NK-92 (cell line): ENCODE results near the gene PLCXD1.
"Not testable (repeated sequence)": the region's sequence is repeated elsewhere in the genome, so short reads cannot be mapped to it uniquely, and the experiment has no call there.

Experiments
- DNase-seq: peaks from one replicate; lab custom pipeline; 2025; ENCODE audit not compliant: unreplicated experiment; lab: John Stamatoyannopoulos, UW

Gene PLCXD1, protein sequence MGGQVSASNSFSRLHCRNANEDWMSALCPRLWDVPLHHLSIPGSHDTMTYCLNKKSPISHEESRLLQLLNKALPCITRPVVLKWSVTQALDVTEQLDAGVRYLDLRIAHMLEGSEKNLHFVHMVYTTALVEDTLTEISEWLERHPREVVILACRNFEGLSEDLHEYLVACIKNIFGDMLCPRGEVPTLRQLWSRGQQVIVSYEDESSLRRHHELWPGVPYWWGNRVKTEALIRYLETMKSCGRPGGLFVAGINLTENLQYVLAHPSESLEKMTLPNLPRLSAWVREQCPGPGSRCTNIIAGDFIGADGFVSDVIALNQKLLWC

DNA sequence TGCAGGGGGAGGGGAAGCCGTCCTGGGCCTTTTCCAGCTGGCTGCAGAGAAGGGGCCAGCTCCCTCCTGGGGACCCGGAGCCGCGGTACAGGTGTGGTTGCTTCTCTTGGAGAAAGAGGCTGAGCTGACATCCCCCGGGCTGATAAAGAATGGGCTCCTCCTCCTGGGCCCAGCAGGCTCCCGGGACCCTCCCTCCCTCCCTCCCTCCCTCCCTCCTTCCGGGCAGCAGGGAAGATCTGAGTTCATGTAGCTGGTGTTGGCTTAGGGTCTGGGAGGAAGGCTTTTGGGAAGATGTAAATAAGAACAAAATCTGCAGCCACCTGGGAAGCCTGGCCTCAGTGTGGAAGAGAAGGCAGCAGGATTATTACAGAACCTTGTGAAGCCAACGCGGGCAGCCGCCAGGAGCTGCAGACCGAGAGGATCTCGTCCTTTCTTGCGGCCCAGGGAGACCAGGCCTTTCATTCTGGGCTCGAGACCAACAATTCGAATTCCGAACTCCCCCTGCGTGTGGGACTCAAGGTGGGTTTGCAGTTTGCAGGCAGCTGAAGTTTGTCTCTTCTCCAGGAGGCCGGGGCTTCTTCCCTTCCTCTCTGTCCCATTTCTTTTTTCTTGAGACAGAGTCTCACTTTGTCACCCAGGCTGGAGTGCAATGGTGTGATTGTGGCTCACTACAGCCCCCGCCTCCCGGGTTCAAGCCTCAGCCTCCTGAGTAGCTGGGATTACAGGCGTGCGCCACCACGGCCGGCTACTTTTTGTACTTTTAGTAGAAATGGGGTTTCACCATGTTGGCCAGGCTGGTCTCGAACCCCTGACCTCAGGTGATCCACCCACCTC is at the start of gene PLCXD1:
TSS of gene PLCXD1 (plus strand) at position 216 of the 834 bp plus-strand sequence. CDS start 2,807 bp downstream, outside the sequence.
- DNase-seq, result no peak

DNA sequence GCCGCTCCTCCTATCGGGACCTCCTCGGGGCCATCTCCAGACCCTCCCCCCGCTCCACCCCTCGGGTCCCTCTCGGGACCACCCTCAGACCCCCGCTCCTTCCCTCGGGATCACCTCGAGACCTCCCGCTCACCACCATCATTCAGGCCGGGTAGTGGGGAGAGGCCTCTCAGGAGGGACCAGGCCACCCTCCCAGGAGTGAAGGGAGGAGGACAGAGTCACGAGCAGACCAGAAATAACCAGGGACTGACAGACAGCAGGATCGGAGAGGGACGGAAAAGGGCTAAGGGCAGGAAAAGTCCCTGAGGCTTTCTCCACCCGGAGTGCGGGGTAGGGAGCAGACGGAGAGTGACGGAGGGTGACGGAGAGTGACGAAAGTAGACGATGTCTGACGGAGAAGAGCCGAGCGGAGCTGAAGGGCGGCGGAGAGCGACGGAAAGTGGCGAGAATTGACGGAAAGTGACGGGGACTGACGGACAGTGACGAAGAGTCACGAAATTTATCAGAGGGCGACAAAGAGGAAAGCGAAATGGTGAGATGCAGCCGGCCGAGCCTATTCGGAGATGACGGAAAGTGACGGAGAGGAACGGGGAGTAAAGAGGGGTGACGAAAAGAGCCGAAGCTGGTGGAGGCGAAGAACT is 49.4 kb upstream of the PLCXD1 start:
- DNase-seq, result not testable (repeated sequence)

DNA sequence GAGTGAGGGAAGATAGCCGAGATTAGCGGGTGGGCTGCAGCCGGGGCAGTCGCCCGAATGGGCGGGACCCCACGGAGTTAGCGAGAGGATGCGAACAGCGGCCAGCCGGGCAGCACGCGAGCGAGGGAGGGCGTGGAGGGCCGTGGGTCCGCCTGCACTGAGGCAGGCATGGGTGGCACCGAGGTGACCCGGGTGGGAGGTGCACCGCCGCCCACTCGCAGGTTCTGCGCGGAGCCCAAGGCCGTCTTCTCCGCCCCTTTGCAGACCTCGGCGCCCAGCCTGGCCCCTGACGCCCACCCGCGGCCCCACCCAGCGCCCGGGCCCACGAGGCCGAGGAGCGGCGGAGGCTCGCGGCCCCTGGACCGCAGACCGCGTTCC is 48.9 kb upstream of the PLCXD1 start:
- not testable (repeated sequence) for DNase-seq

DNA sequence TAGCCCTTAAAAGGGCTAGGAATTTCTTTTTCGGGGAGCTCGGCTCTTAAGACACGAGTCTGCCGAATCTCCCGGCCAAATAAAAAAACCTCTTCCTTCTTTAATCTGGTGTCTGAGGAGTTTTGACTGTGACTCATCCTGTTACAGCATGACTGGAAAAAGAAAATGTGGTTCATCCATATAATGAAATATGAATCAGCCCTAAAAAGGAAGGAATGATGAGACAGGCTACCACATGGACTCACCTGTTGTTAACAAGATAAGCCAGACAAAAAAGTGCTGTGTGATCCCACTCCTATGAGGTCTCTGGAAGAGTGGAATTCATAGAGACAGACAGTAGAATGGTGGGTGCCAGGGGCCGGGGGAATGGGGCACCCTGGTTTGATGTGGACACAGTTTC is 45.0 kb upstream of the PLCXD1 start:
- DNase-seq, result not testable (repeated sequence)

DNA sequence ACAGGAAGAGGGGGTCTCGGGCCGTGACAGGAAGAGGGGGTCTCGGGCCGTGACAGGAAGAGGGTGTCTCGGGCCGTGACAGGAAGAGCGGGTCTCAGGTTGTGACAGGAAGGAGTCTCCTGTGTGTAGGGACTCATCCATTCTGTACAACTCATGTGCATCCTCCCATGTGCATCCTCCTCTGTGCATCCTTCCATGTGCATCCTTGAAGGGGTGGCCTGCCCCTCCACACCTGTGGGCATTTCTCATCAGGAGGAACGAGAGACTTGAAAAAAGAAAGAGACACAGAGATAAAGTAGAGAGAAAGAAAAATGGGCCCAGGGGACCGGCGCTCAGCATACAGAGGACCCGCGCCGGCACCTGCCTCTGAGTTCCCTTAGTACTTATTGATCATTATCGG is 30.2 kb upstream of the PLCXD1 start:
- no peak for DNase-seq

DNA sequence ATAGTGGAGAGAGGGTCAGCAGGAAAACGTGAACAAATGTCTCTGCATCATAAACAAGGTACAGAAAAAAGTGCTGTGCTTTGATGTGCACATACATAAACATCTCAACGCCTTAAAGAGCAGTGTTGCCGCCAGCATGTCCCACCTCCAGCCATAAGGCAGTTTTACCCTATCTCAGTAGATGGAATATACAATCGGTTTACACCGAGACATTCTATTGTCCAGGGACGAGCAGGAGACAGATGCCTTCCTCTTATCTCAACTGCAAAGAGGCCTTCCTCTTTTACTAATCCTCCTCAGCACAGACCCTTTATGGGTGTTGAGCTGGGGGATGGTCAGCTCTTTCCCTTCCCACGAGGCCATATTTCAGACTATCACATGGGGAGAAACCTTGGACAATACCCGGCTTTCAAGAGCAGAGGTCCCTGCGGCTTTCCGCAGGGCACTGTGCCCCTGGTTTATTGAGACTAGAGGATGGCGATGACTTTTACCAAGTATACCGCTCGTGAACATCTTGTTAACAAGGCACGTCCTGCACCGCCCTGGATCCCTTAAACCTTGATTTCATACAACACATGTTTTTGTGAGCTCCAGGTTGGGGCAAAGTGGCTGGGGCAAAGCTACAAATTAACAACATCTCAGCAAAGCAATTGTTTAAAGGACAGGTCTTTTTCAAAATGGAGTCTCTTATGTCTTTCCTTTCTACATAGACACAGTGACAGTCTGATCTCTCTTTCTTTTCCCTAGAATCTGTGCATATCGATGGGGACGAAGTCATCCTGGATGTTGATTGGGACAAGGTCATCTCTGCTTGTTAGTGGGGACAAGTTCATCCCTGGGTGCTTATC is 29.6 kb upstream of the PLCXD1 start:
- DNase-seq, result not testable (repeated sequence)

DNA sequence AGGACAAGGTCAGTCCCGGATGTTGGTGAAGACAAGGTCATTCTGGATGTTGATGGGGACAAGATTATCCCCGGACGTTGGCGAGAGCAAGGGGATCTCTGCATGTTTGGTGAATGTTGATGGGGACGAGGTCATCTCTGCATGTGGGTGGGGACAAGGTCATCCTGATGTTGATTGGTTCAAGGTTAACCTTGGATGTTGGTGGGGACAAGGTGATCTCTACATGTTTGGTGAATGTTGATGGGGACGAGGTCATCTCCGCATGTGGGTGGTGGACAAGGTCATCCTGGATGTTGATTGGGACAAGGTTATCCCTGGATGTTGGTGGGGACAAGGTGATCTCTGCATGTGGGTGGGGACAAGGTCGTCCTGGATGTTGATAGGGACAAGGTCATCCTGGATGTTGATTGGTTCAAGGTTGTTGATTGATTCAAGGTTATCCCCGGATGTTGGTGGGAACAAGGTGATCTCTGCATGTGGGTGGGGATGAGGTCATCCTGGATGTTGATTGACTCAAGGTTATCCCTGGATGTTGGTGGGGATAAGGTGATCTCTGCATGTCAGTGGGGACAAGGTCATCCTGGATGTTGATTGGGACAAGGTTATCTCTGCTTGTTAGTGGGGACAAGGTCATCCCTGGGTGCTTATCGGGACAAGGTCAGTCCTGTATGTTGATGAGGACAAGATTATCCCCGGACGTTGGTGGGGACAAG is 28.8 kb upstream of the PLCXD1 start:
- DNase-seq, result no peak

DNA sequence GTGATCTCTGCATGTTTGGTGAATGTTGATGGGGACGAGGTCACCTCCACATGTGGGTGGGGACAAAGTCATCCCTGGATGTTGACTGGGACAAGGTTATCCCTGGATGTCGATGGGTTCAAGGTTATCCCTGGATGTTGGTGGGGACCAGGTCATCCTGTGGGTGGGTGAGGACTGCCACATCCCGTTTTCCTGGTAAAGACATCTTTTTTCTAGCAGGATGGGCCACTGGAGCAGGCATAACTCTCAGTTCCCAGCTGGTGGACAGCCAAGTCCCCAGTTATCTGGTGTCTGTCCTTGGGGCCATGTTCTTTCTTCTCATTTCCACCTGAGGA is 28.3 kb upstream of the PLCXD1 start:
- DNase-seq, result no peak

DNA sequence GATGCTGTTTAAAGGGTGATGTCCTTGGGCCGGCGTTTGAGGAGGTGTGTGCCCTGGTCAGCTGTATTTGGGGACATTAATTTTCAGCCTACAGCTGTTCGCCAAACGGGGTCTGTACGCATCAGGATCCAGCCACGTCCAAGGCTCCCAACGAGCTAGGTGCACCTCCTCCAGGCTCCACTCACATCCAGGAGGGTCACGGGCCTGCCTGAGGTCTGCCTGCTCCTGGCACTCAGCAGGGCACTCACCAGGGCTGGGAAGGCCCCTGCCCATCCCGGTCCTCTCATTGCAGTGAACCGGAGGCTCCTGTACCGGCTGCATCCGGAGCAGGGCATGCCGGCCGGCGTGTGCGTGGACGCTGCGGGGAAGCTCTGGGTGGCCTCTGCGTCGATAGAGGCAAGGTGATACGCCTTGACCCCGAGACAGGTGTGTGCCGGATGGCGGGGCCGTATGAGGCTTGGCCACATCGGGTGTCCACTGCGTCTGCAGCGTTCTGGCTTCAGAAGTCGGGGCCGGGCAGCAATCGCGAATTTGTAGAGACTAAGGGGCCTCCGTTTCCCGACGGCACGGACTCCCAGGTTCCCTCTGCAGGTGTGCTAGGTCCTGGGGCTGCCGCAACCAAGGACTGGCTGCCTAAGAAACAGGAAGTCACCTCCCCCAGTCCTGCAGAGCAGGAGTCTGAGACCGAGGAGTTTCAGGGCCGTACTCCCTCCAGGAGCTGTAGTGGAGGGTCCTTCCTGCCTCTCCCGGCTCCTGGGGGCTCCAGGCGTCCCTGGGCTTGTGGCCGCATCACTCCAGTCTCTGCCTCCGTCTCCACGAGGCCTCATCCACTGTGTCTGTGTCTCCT is 27.5 kb upstream of the PLCXD1 start:
- DNase-seq, result no peak

DNA sequence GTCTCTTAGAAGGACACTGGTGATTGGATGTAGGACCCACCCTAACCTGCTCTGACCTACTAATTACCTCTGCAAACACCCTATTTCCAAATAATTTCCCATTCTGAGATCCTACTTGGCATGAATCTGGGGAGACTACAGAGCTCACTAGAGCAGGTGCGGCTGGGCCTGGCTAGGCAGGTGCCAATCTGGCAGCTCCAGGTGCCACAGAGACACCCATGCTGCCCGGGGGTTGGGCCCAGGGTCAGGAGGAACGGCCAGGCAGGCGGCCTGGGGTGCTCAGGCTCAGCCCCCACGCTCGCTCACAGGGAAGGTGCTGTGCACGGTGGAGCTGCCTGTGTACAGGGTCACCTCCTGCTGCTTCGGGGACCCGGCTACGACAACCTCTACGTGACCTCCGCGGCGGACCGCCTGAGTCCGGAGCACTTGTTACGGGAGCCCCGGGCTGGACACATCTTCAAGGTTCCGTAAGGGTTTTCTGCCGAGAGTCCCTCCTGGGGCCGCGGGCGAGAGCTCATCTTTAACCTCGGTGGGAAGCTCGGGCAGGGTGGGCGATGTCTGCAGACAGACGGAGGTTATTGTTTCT is 26.5 kb upstream of the PLCXD1 start:
- no peak for DNase-seq

- no peak for DNase-seq
Observed at GRCh38 chrX:255923-256331, 25.3 kb upstream of the PLCXD1 start.

- not testable (repeated sequence) for DNase-seq
Observed at GRCh38 chrX:257054-257453, 24.1 kb upstream of the PLCXD1 start.

GRCh38 chrX:257681-258289 is 23.4 kb upstream of the PLCXD1 start:
- no peak for DNase-seq

DNA sequence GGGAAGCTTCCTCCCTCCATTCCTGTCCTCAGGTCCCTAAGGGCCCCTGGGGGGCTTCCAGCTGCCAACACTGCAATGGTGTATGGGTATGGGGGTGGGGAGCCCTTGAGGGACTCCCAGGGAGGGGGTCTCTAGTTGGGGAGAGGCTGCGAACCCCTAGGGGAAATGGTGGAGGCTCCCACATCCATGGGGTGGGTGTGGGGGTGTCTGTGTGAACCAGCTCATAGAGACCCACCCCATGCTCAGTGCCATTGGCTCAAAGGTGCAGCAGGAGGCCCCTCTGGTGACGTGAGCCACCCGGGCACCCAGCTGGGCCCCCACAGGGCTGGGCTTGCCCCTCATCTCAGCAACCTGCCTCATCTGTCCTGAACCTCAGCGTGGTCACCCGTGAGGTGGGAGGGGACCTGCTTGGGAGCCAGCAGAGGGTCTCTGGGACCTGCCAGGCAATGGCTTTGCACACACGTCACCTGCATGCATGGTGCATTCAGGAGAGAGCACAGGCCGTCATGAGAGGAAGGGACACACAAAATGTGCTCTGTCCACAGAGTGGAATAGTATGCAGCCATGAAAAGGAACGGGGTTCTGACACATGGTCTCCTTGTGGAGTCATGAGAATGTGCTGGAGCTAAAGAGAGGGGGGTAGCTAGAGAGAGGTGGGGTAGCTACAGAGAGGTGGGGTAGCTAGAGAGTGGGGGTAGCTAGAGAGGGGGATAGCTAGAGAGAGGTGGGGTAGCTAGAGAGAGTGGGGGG is 22.7 kb upstream of the PLCXD1 start:
- DNase-seq, result no peak

DNA sequence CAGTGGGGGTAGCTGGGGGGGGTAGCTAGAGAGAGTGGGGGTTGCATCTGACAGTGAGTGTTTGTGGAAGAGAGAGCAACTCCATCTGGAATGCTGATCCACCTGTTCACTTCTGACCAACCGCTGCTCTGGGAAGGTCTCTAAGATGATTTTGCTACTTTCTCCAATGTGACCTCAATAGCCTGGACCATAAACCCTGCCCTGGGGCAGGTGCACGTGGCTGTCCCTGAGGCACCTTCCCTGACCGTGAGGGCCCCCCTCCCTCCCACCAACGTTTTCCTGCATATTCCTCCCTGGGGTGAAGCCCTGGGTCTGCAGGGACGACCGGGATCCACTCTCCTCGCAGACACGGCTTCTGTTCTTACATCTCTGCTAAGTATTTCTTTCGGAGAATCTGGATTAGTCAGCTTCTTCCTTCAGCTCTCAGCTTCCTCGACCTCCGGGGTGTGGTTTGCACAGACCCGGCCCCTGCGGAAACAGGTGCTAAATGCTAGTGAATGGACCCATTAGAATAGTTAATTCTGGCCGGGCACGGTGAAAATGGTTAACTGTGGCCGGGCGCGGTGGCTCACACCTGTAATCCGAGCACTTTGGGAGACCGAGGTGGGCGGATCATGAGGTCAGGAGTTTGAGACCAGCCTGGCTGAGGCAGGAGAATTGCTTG is 21.4 kb upstream of the PLCXD1 start:
- no peak for DNase-seq

DNA sequence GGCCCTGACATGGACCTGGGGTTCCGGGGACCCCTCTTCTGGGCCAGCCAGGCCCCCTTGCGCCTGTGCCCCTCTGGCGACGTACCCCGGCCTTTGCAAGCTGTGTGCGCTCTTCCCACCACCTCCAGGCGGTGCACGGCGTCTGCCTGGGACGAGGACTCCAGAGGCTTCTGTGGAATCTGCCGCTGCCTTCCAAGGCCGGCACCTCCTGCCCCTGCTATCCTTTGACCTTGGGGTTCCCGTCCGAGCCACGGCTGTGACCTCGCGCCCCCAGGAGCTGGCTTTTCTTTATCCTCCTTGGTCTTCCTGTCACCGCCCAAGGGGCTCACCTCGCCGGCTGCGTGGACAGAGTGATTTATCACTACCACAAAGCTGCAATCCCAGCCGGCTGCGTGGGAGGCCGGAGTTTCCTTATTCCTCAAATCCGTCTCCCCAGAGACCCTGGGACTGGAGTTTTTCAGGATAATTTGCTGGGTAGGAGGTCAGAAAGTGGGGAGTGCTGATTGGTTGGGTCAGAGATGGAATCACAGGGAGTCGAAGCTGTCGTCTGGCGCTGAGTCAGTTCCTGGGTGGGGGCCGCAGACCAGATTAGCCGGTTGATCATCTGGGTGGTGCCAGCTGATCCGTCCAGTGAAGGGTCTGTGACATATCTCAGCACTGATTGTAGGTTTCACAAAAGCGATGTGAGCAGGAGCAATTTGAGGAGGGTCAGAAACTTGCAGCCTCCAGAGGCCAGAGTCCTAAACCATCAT is 19.8 kb upstream of the PLCXD1 start:
- DNase-seq, result no peak

GRCh38 chrX:261919-262352 is 19.2 kb upstream of the PLCXD1 start:
- DNase-seq, result no peak
